K562 (cell line): ENCODE data around the gene DNAH17. TPM values are rescaled to one million over a fixed set of nuclear protein-coding genes. Genes with fewer than 3 reads are reported as not detected.

ENCODE experiments used
- CREBBP ChIP-seq: IDR thresholded peaks from one replicate; pipeline ENCODE4 v1.6.1; 2012; ENCODE audit warnings: low read depth, mild to moderate bottlenecking, control low read depth, inconsistent platforms, low read length
- NFIX ChIP-seq: fragments of 250-450 bp; sonication (Bioruptor Pico); IDR thresholded peaks from 2 replicates; pipeline ENCODE4 v1.4.0; 2020; ENCODE audit warnings: low read depth, mild to moderate bottlenecking, moderate library complexity
- RBM14 ChIP-seq: fragments of 200-400 bp; formaldehyde crosslinking; IDR thresholded peaks from 2 replicates; pipeline ENCODE4 v1.6.1; 2018; ENCODE audit warnings: low read depth, mild to moderate bottlenecking, low read length, moderate library complexity, borderline replicate concordance; ENCODE audit not compliant: insufficient read depth
- SAFB ChIP-seq: fragments of 200-400 bp; formaldehyde crosslinking; IDR thresholded peaks from 2 replicates; pipeline ENCODE4 v1.6.1; 2017; ENCODE audit warnings: low read depth, low read length, borderline replicate concordance
- ZNF318 ChIP-seq, 2 experiments: fragments of 450-650 bp; IDR thresholded peaks; 2 replicates each; pipeline ENCODE4 v1.6.1; 2016; ENCODE audit warnings: mild to moderate bottlenecking in 2 of 2, borderline replicate concordance in 1 of 2, low read depth in 1 of 2, moderate library complexity in 1 of 2
- ZNF668 ChIP-seq: fragments of 250-450 bp; sonication (Bioruptor Pico); IDR thresholded peaks from 2 replicates; pipeline ENCODE4 v1.8.0; 2022; ENCODE audit warnings: mild to moderate bottlenecking, inconsistent platforms
- polyA plus RNA-seq, 8 experiments: library from polyadenylated mRNA; depleted of rRNA in 4 of 8; stranded (reverse) in 5 of 8; unstranded in 3 of 8; fragments of >200 nt; fragmentation: Nextera tagmentation in 2 of 8; fragmentation: Illumina TruSeq in 1 of 8; extraction: Ambion mirVana in 2 of 8; extraction: Trizol in 1 of 8; gene quantifications; 2 replicates each; pipeline versions ENCODE4 v1.2.1 to v1.2.3, GENCODE V29; 2011 to 2014; ENCODE audit warnings: inconsistent platforms in 1 of 8, missing spikeins in 1 of 8
- total RNA-seq, 7 experiments: library from RNA; depleted of rRNA in 6 of 7; stranded (reverse); fragments of >200 nt in 6 of 7; fragmentation: Illumina TruSeq in 2 of 7; extraction: Trizol in 2 of 7; gene quantifications; 2 replicates each; pipeline versions ENCODE4 v1.2.1 to v1.2.3, GENCODE V29; 2011 to 2021; ENCODE audit warnings: low replicate concordance in 1 of 7
- TF ChIP-seq, protein P1 (sequence below): fragments of 250-450 bp; sonication (Bioruptor Pico); IDR thresholded peaks from 2 replicates; pipeline ENCODE4 v1.4.0; 2020; ENCODE audit warnings: mild to moderate bottlenecking, moderate library complexity
- TF ChIP-seq, protein P2 (sequence below): sonication (generic); formaldehyde crosslinking; IDR thresholded peaks from 2 replicates; pipeline ENCODE4 v1.8.1; 2023; ENCODE audit warnings: mild to moderate bottlenecking, missing genetic modification reagents

DNAH17 gene
- total and polyA plus RNA-seq, 9 of the 15 experiments (the other 6 are each of a cell fraction or from before 2014, with no cell fraction given), result under 0.01 to 0.06 (median 0.03) TPM; not detected in 5

DNA sequence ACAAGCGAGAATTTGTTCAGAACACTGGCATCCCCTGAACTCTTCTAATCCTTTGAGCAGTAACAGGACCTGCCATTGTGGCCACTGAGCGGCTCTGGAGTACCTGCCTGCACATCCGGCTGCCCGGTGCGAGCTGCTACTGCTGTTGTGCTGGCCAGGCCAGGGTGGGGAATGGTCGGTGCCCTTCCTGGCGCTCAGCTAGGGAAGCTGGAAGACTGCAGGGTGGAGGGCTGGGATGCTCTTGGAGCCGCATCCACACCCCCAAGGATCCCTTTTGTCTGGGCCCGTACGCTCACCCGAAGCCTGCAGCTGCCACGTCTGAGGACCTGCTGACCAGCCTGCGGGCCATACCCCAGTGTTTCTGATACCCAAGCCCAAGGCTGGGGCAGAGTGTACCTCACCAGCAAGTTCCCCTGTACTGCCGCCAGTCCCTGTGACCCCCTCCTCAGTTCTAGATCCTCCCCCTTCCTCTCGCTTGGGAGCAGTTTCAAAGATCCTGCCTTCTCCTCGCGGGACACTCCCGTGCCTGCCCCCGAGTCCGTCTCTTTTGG is 149.1 kb downstream of the DNAH17 start (continued):
- TF ChIP-seq ZNF668 (CRISPR knock-in tag) (no peak), RBM14 (no peak), NFIX (CRISPR knock-in tag) (no peak), SAFB (no peak), ZNF318 (IDR thresholded peaks at IDR 0.05; ENCODE audit: borderline replicate concordance in 1 of 2, low read depth in 1 of 2) (no peak), CREBBP (no peak)
- TF ChIP-seq, protein P1, sequence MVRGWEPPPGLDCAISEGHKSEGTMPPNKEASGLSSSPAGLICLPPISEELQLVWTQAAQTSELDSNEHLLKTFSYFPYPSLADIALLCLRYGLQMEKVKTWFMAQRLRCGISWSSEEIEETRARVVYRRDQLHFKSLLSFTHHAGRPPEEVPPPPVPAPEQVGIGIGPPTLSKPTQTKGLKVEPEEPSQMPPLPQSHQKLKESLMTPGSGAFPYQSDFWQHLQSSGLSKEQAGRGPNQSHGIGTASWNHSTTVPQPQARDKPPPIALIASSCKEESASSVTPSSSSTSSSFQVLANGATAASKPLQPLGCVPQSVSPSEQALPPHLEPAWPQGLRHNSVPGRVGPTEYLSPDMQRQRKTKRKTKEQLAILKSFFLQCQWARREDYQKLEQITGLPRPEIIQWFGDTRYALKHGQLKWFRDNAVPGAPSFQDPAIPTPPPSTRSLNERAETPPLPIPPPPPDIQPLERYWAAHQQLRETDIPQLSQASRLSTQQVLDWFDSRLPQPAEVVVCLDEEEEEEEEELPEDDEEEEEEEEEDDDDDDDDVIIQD (CRISPR knock-in tag), result no peak
- TF ChIP-seq, protein P2, sequence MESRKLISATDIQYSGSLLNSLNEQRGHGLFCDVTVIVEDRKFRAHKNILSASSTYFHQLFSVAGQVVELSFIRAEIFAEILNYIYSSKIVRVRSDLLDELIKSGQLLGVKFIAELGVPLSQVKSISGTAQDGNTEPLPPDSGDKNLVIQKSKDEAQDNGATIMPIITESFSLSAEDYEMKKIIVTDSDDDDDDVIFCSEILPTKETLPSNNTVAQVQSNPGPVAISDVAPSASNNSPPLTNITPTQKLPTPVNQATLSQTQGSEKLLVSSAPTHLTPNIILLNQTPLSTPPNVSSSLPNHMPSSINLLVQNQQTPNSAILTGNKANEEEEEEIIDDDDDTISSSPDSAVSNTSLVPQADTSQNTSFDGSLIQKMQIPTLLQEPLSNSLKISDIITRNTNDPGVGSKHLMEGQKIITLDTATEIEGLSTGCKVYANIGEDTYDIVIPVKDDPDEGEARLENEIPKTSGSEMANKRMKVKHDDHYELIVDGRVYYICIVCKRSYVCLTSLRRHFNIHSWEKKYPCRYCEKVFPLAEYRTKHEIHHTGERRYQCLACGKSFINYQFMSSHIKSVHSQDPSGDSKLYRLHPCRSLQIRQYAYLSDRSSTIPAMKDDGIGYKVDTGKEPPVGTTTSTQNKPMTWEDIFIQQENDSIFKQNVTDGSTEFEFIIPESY (CRISPR knock-in tag), result no peak
